HUES6 (cell line): ENCODE data around the gene KIF1A.

Experiments used
- H3K27ac ChIP-seq: 2 replicates; pipeline ENCODE4 v1.7.0; 2013; ENCODE audit warnings: low read depth, mild to moderate bottlenecking, low read length, inconsistent platforms
- H3K27me3 ChIP-seq: 2 replicates; pipeline ENCODE4 v1.6.1; 2013; ENCODE audit warnings: low read length; ENCODE audit not compliant: control insufficient read depth, insufficient read depth
- H3K36me3 ChIP-seq: 2 replicates; pipeline ENCODE4 v1.6.1; 2013; ENCODE audit warnings: low read length; ENCODE audit not compliant: control insufficient read depth, insufficient read depth
- H3K4me1 ChIP-seq: 2 replicates; pipeline ENCODE4 v1.6.1; 2013; ENCODE audit warnings: low read length; ENCODE audit not compliant: control insufficient read depth, insufficient read depth
- H3K4me3 ChIP-seq: 2 replicates; pipeline ENCODE4 v1.5.1; 2013; ENCODE audit warnings: low read depth, low read length
- H3K9ac ChIP-seq: one replicate; pipeline ENCODE4 v1.6.1; 2013; ENCODE audit warnings: mild to moderate bottlenecking, low read length
- H3K9me3 ChIP-seq: 2 replicates; pipeline ENCODE4 v1.6.1; 2013; ENCODE audit warnings: low read depth, low read length; ENCODE audit not compliant: control insufficient read depth, insufficient read depth

The KIF1A gene

GRCh38 chr2:240670402-240670801 lies 149.6 kb downstream of the KIF1A start:
- H3K4me1 ChIP-seq = no peaks in the 10 kb centered on the region
- no peak overlapping the region for H3K27ac ChIP-seq
- H3K36me3 ChIP-seq = no peaks in the 10 kb centered on the region
- no peak overlapping the region for H3K9ac ChIP-seq
- H3K9me3 ChIP-seq = peaks cover 2% of the 10 kb centered on the region; the same call in 1 of the 2 replicates
- no peak overlapping the region for H3K4me3 ChIP-seq
- H3K27me3 ChIP-seq = peaks cover 14% of the 10 kb centered on the region

GRCh38 chr2:240664622-240665021 lies 155.4 kb downstream of the KIF1A start:
- H3K36me3 ChIP-seq = no peaks in the 10 kb centered on the region

More at GRCh38 chr2:240664622-240665021, 155.4 kb downstream of the KIF1A start:
- no peak overlapping the region for H3K9ac ChIP-seq
- H3K4me1 ChIP-seq = no peaks in the 10 kb centered on the region
- H3K27me3 ChIP-seq = no peaks in the 10 kb centered on the region
- H3K27ac ChIP-seq = no peak overlapping the region
- H3K9me3 ChIP-seq = peaks cover 10% of the 10 kb centered on the region
- no peak overlapping the region for H3K4me3 ChIP-seq
